A549 (cell line): ENCODE results near the gene PLCB4.
A peak's percentile ranks its signal among the peaks of the same experiment; 100 is the strongest.

Experiments
- CBX8 ChIP-seq: fragments of 200-600 bp; sonication (generic); IDR thresholded peaks from 2 replicates; pipeline ENCODE4 v1.6.1; 2016
- CEBPB ChIP-seq, 2 experiments: fragments of >200 bp in 1 of 2; sonication (Bioruptor Twin) in 1 of 2; formaldehyde crosslinking in 1 of 2; IDR thresholded peaks; 2 replicates each; pipeline ENCODE4 v1.6.1; 2012 to 2016
- CHD2 ChIP-seq: fragments of 150-350 bp; IDR thresholded peaks from 2 replicates; pipeline ENCODE4 v1.6.1; 2014; ENCODE audit warnings: low read length; ENCODE audit not compliant: partially characterized antibody
- POLR2A ChIP-seq: IDR thresholded peaks from 2 replicates; pipeline ENCODE4 v1.6.1; 2012; ENCODE audit warnings: mild to moderate bottlenecking, low read length
- RCOR1 ChIP-seq: fragments of 150-350 bp; IDR thresholded peaks from 2 replicates; pipeline ENCODE4 v1.6.1; 2014; ENCODE audit warnings: antibody characterized with exemption, low read length, low read depth
- SMC3 ChIP-seq: fragments of >200 bp; sonication (Bioruptor Twin); formaldehyde crosslinking; IDR thresholded peaks from 3 replicates; pipeline ENCODE4 v1.6.1; 2018; ENCODE audit warnings: inconsistent platforms
- ZNF302 ChIP-seq: fragments of 250-450 bp; sonication (Bioruptor Pico); IDR thresholded peaks from 2 replicates; pipeline ENCODE4 v1.9.0; 2021; ENCODE audit warnings: inconsistent platforms, mild to moderate bottlenecking, moderate library complexity
- TF ChIP-seq, protein P1 (sequence below): IDR thresholded peaks from 2 replicates; pipeline ENCODE4 v1.6.1; 2012

DNA sequence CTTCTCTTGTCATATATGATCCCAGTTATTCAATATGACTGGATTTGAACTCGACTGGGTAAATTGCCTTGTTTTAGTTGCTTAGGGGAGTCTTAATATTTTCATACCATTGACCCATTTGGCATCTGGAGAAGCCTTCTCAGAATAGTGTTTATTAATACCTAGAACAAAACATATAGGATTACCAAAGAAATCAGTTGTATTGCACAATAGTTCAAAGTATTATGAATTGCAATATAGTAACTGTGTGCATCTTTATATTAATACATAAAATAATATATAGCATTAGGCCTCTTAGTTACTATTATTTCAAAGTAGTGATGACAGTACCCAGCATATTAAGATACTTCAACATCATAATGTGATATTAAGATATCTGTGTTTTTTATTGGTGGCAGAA, 177.8 kb downstream of the PLCB4 start:
- TF ChIP-seq POLR2A, result no peak
- no peak for TF ChIP-seq CHD2
- TF ChIP-seq SMC3, result no peak
- TF ChIP-seq ZNF302 (CRISPR knock-in tag), result no peak
- TF ChIP-seq CBX8, result no peak
- peak; percentile 60 to 62; a peak in 2 of 4 replicates for TF ChIP-seq CEBPB (IDR thresholded peaks at IDR 0.05)
- no peak for TF ChIP-seq RCOR1
- TF ChIP-seq, protein P1, sequence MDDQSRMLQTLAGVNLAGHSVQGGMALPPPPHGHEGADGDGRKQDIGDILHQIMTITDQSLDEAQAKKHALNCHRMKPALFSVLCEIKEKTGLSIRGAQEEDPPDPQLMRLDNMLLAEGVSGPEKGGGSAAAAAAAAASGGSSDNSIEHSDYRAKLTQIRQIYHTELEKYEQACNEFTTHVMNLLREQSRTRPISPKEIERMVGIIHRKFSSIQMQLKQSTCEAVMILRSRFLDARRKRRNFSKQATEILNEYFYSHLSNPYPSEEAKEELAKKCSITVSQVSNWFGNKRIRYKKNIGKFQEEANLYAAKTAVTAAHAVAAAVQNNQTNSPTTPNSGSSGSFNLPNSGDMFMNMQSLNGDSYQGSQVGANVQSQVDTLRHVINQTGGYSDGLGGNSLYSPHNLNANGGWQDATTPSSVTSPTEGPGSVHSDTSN, result no peak
